Measurements from ENCODE around the gene LRCH2. TPM values are rescaled to one million over a fixed set of nuclear protein-coding genes. Genes with fewer than 3 reads are reported as not detected.

LRCH2 gene
- total and polyA plus RNA-seq, 4 donors, result 1.1 to 15.1 (median 2.9) TPM

GRCh38 chrX:115259238-115259875 is 25.5 kb upstream of the LRCH2 start:
- Histone ChIP-seq H3K4me3 (no peak overlapping the region), H3K4me1 (ENCODE audit: control insufficient read depth in 5 of 5, insufficient read depth in 5 of 5, low read length in 5 of 5) (peaks cover 0 to 7% (median 0%) of the 10 kb centered on the region in 5 donors), H3K27me3 (ENCODE audit: control insufficient read depth in 3 of 3, insufficient read depth in 3 of 3, low read length in 2 of 3) (peaks cover 5 to 56% (median 12%) of the 10 kb centered on the region in 3 donors), H3K9ac (ENCODE audit: insufficient read depth in 1 of 2, low read length in 2 of 2) (no peak overlapping the region), H3K36me3 (ENCODE audit: control insufficient read depth in 4 of 4, insufficient read depth in 4 of 4, low read length in 4 of 4) (no peaks in the 10 kb centered on the region), H3K9me3 (ENCODE audit: control insufficient read depth in 4 of 4, insufficient read depth in 3 of 4, low read length in 3 of 4) (no peaks in the 10 kb centered on the region), H3K27ac (ENCODE audit: low read depth in 1 of 2, low read length in 1 of 2) (no peak overlapping the region)
- ATAC-seq (ENCODE audit: insufficient read depth, low FRiP score), result no peak
- DNase-seq, result no peak
- no peak for TF ChIP-seq CTCF (IDR thresholded peaks at IDR 0.05; ENCODE audit: control extremely low read depth, extremely low read depth)
- WGBS, 2 donors, result 56 to 78% methylated on average over 3 of the region's 3 CpGs

GRCh38 chrX:115257711-115258110 is 23.8 kb upstream of the LRCH2 start:
- Histone ChIP-seq H3K9ac (ENCODE audit: insufficient read depth in 1 of 2, low read length in 2 of 2) (no peak overlapping the region), H3K4me1 (ENCODE audit: control insufficient read depth in 5 of 5, insufficient read depth in 5 of 5, low read length in 5 of 5) (peaks cover 0 to 7% (median 0%) of the 10 kb centered on the region in 5 donors), H3K9me3 (ENCODE audit: control insufficient read depth in 4 of 4, insufficient read depth in 3 of 4, low read length in 3 of 4) (no peaks in the 10 kb centered on the region), H3K27me3 (ENCODE audit: control insufficient read depth in 3 of 3, insufficient read depth in 3 of 3, low read length in 2 of 3) (peaks cover 5 to 51% (median 10%) of the 10 kb centered on the region in 3 donors), H3K27ac (ENCODE audit: low read depth in 1 of 2, low read length in 1 of 2) (no peak overlapping the region), H3K36me3 (ENCODE audit: control insufficient read depth in 4 of 4, insufficient read depth in 4 of 4, low read length in 4 of 4) (no peaks in the 10 kb centered on the region), H3K4me3 (no peak overlapping the region)
- no peak for ATAC-seq (ENCODE audit: insufficient read depth, low FRiP score)
- peak in 2 of 3 donors; percentile 38 to 52 for DNase-seq
- no peak for TF ChIP-seq CTCF (IDR thresholded peaks at IDR 0.05; ENCODE audit: control extremely low read depth, extremely low read depth)

GRCh38 chrX:115255003-115255402 is 21.1 kb upstream of the LRCH2 start:
- ATAC-seq (ENCODE audit: insufficient read depth, low FRiP score) (no peak), DNase-seq (no peak)
- TF ChIP-seq CTCF (IDR thresholded peaks at IDR 0.05; ENCODE audit: control extremely low read depth, extremely low read depth), result no peak
- no peaks in the 10 kb centered on the region for H3K36me3 ChIP-seq (ENCODE audit: control insufficient read depth in 4 of 4, insufficient read depth in 4 of 4, low read length in 4 of 4)
- 81 to 87% methylated on average over 2 of the region's 2 CpGs for WGBS, 2 donors
- peaks cover 2 to 37% (median 10%) of the 10 kb centered on the region in 3 donors for H3K27me3 ChIP-seq (ENCODE audit: control insufficient read depth in 3 of 3, insufficient read depth in 3 of 3, low read length in 2 of 3)
- H3K4me3 ChIP-seq, result no peak overlapping the region
- peaks cover 0 to 7% (median 0%) of the 10 kb centered on the region in 5 donors for H3K4me1 ChIP-seq (ENCODE audit: control insufficient read depth in 5 of 5, insufficient read depth in 5 of 5, low read length in 5 of 5)
- no peak overlapping the region for H3K9ac ChIP-seq (ENCODE audit: insufficient read depth in 1 of 2, low read length in 2 of 2)
- no peak overlapping the region for H3K27ac ChIP-seq (ENCODE audit: low read depth in 1 of 2, low read length in 1 of 2)
- no peaks in the 10 kb centered on the region for H3K9me3 ChIP-seq (ENCODE audit: control insufficient read depth in 4 of 4, insufficient read depth in 3 of 4, low read length in 3 of 4)

Measured in lung (tissue), 12 donors.